SH-SY5Y (cell line): Measurements from ENCODE around the gene CDC5L.

Experiments used
- GATA2 ChIP-seq: IDR thresholded peaks from 2 replicates; pipeline ENCODE4 v1.6.1; 2011; ENCODE audit warnings: mild to moderate bottlenecking, low read depth, low read length
- GATA3 ChIP-seq: IDR thresholded peaks from 2 replicates; pipeline ENCODE4 v1.6.1; 2011; ENCODE audit warnings: low read depth, mild to moderate bottlenecking, low read length, moderate library complexity

GRCh38 chr6:44342489-44342888 lies 45.0 kb upstream of the CDC5L start, which contains the start of gene SPATS1:
- TF ChIP-seq GATA2 (no peak), GATA3 (no peak)
